Osteoblast (primary cell): ENCODE data around the gene CAP2. TPM values are rescaled to one million over a fixed set of nuclear protein-coding genes. Genes with fewer than 3 reads are reported as not detected.

ENCODE experiments used
- DNase-seq: peaks from one replicate; pipeline ENCODE4 v3.0.0; 2011; ENCODE audit warnings: low spot score, mixed read lengths; ENCODE audit not compliant: insufficient read length; ENCODE audit errors: missing footprints
- H2AFZ ChIP-seq: 2 replicates; pipeline ENCODE4 v1.6.0; 2011; ENCODE audit warnings: mild to moderate bottlenecking, low read length
- H3K27ac ChIP-seq: 2 replicates; pipeline ENCODE4 v1.5.1; 2011; ENCODE audit warnings: mild to moderate bottlenecking, low read depth, low read length, moderate library complexity
- H3K27me3 ChIP-seq: 2 replicates; pipeline ENCODE4 v1.6.0; 2012; ENCODE audit warnings: mild to moderate bottlenecking, control low read depth, inconsistent platforms, low read length, moderate library complexity; ENCODE audit not compliant: insufficient read depth
- H3K36me3 ChIP-seq: 2 replicates; pipeline ENCODE4 v1.5.1; 2011; ENCODE audit warnings: mild to moderate bottlenecking, low read length, control low read depth, moderate library complexity; ENCODE audit not compliant: insufficient read depth
- H3K4me1 ChIP-seq: 2 replicates; pipeline ENCODE4 v1.5.1; 2011; ENCODE audit warnings: mild to moderate bottlenecking, low read length, control low read depth, moderate library complexity; ENCODE audit not compliant: insufficient read depth
- H3K4me2 ChIP-seq: 2 replicates; pipeline ENCODE4 v1.6.0; 2011; ENCODE audit warnings: mild to moderate bottlenecking, low read length; ENCODE audit not compliant: insufficient read depth
- H3K4me3 ChIP-seq: fragments of 200-600 bp; sonication (generic); 3 replicates; pipeline ENCODE4 v1.5.1; 2012; ENCODE audit warnings: mild to moderate bottlenecking, low read length, inconsistent platforms; ENCODE audit not compliant: insufficient read depth
- H3K79me2 ChIP-seq: 2 replicates; pipeline ENCODE4 v1.6.0; 2012; ENCODE audit warnings: mild to moderate bottlenecking, low read length, control low read depth, inconsistent platforms; ENCODE audit not compliant: insufficient read depth
- H3K9me3 ChIP-seq: 2 replicates; pipeline ENCODE4 v1.5.1; 2011; ENCODE audit warnings: low read depth, low read length, control low read depth
- H4K20me1 ChIP-seq: 2 replicates; pipeline ENCODE4 v1.6.0; 2012; ENCODE audit warnings: mild to moderate bottlenecking, low read length, control low read depth; ENCODE audit not compliant: insufficient read depth
- CTCF ChIP-seq: IDR thresholded peaks from 2 replicates; pipeline ENCODE4 v1.5.1; 2011; ENCODE audit warnings: mild to moderate bottlenecking, low read depth, low read length, moderate library complexity; ENCODE audit errors: extremely low read depth
- total RNA-seq: library from RNA; depleted of rRNA; stranded (reverse); fragments of >200 nt; gene quantifications from 2 replicates; pipeline ENCODE4 v1.2.3, GENCODE V29; 2012

The CAP2 gene
- total RNA-seq, 1 donor: 12.3 TPM

- DNase-seq: no peak
- Histone ChIP-seq H3K27me3 (no peaks in the 10 kb centered on the region), H3K79me2 (no peaks in the 10 kb centered on the region), H3K4me1 (peaks cover 18% of the 10 kb centered on the region), H3K9me3 (no peaks in the 10 kb centered on the region), H3K4me2 (no peak overlapping the region), H3K27ac (no peak overlapping the region), H3K4me3 (no peak overlapping the region), H4K20me1 (no peaks in the 10 kb centered on the region), H2AFZ (no peak overlapping the region), H3K36me3 (no peaks in the 10 kb centered on the region)
- TF ChIP-seq CTCF: no peak
Observed at GRCh38 chr6:17474289-17474688, 80.9 kb downstream of the CAP2 start.

- Histone ChIP-seq H4K20me1 (no peaks in the 10 kb centered on the region), H3K36me3 (no peaks in the 10 kb centered on the region), H2AFZ (no peak overlapping the region), H3K4me1 (peaks cover 12% of the 10 kb centered on the region), H3K9me3 (no peaks in the 10 kb centered on the region), H3K79me2 (no peaks in the 10 kb centered on the region), H3K4me2 (no peak overlapping the region), H3K27ac (no peak overlapping the region), H3K4me3 (no peak overlapping the region), H3K27me3 (no peaks in the 10 kb centered on the region)
- DNase-seq: no peak
- TF ChIP-seq CTCF: no peak
Observed at GRCh38 chr6:17475606-17476244, 82.3 kb downstream of the CAP2 start.

- no peaks in the 10 kb centered on the region for H3K36me3 ChIP-seq
- H3K4me2 ChIP-seq: no peak overlapping the region
- H3K4me3 ChIP-seq: no peak overlapping the region
- peaks cover 9% of the 10 kb centered on the region for H3K4me1 ChIP-seq
- H4K20me1 ChIP-seq: no peaks in the 10 kb centered on the region
- DNase-seq: no peak
- H3K79me2 ChIP-seq: no peaks in the 10 kb centered on the region
- no peaks in the 10 kb centered on the region for H3K9me3 ChIP-seq
- no peak overlapping the region for H2AFZ ChIP-seq
- no peak overlapping the region for H3K27ac ChIP-seq
- H3K27me3 ChIP-seq: no peaks in the 10 kb centered on the region
- no peak for TF ChIP-seq CTCF
Observed at GRCh38 chr6:17476511-17476910, 83.1 kb downstream of the CAP2 start.

- Histone ChIP-seq H3K27me3 (no peaks in the 10 kb centered on the region), H3K4me2 (no peak overlapping the region), H4K20me1 (no peaks in the 10 kb centered on the region), H3K4me3 (no peak overlapping the region), H2AFZ (no peak overlapping the region), H3K36me3 (no peaks in the 10 kb centered on the region), H3K4me1 (peaks cover 7% of the 10 kb centered on the region), H3K79me2 (no peaks in the 10 kb centered on the region), H3K27ac (no peak overlapping the region), H3K9me3 (no peaks in the 10 kb centered on the region)
- DNase-seq: no peak
- TF ChIP-seq CTCF: no peak
Observed at GRCh38 chr6:17477356-17477755, 84.0 kb downstream of the CAP2 start.
